T-cell (primary cell): ENCODE results near the gene FIGNL2. TPM values are rescaled to one million over a fixed set of nuclear protein-coding genes. Genes with fewer than 3 reads are reported as not detected.
A peak's percentile ranks its signal among the peaks of the same experiment; 100 is the strongest.
"Not testable (repeated sequence)": the region's sequence is repeated elsewhere in the genome, so short reads cannot be mapped to it uniquely, and the experiment has no call there.

Source experiments
- ATAC-seq, 4 experiments: fragments of 200-7000 bp in 3 of 4; fragments of 150-1000 bp in 1 of 4; cut with Tn5 transposase; replicated peaks in 1 of 4; 1 replicate in 3 of 4; 2 replicates in 1 of 4; pipeline ENCODE4 v1.10.0; 2021; ENCODE audit warnings: moderate library complexity in 3 of 4, mild to moderate bottlenecking in 2 of 4, moderate number of reproducible peaks in 1 of 4
- CTCF ChIA-PET, 2 donors: fragments of 300-600 bp; sonication (Branson Sonifier 250); formaldehyde crosslinking; loops; one replicate each; lab custom pipeline; 2022; ENCODE audit warnings: antibody characterized with exemption in 2 of 2; lab: Charles Lee
- POLR2A ChIA-PET, 2 donors: fragments of 300-600 bp; sonication (Branson Sonifier 250); formaldehyde crosslinking; loops; one replicate each; lab custom pipeline; 2022; ENCODE audit warnings: antibody characterized with exemption in 2 of 2; lab: Charles Lee
- DNase-seq, 35 experiments: peaks; one replicate each; pipeline versions ENCODE4 v3.0.0 to v3.0.0-alpha.2; 2013 to 2023
- H3K27ac ChIP-seq: one replicate; pipeline ENCODE4 v1.5.1; 2013; ENCODE audit warnings: low read length
- H3K27me3 ChIP-seq, 2 experiments: replicated peaks in 1 of 2; 1 replicate in 1 of 2; 2 replicates in 1 of 2; pipeline versions ENCODE4 v1.6.1 to v1.7.0; 2013; ENCODE audit warnings: low read length in 1 of 2, mixed read lengths in 1 of 2; ENCODE audit not compliant: control insufficient read depth in 2 of 2, insufficient read depth in 2 of 2; ENCODE audit errors: extremely low read depth in 1 of 2
- H3K36me3 ChIP-seq, 2 donors: 1 replicate in 1 of 2; 2 replicates in 1 of 2; pipeline versions ENCODE4 v1.6.1 to v1.7.0; 2013; ENCODE audit warnings: low read length in 1 of 2; ENCODE audit not compliant: control insufficient read depth in 2 of 2, insufficient read depth in 1 of 2; ENCODE audit errors: extremely low read depth in 1 of 2
- H3K4me1 ChIP-seq, 2 experiments: 1 replicate in 1 of 2; 2 replicates in 1 of 2; pipeline versions ENCODE4 v1.6.1 to v1.7.0; 2013; ENCODE audit warnings: low read length in 2 of 2, mixed read lengths in 1 of 2; ENCODE audit not compliant: insufficient read depth in 2 of 2, control insufficient read depth in 1 of 2; ENCODE audit errors: extremely low read depth in 1 of 2
- H3K4me3 ChIP-seq, 2 donors: 1 replicate in 1 of 2; 2 replicates in 1 of 2; pipeline versions ENCODE4 v1.5.1 to v1.7.0; 2013; ENCODE audit warnings: mild to moderate bottlenecking in 2 of 2, low read length in 1 of 2, moderate library complexity in 1 of 2; ENCODE audit not compliant: control insufficient read depth in 1 of 2; ENCODE audit errors: extremely low read depth in 1 of 2
- H3K9me3 ChIP-seq: 2 replicates; pipeline ENCODE4 v1.7.0; 2013
- H3K27ac Mint-ChIP-seq, 2 donors: one replicate each; pipeline ENCODE4 v1.8.0; 2020 to 2021; ENCODE audit warnings: mild to moderate bottlenecking in 2 of 2, mixed read lengths in 2 of 2
- H3K27me3 Mint-ChIP-seq, 2 donors: one replicate each; pipeline ENCODE4 v1.8.0; 2021 to 2022; ENCODE audit warnings: mixed read lengths in 2 of 2
- H3K36me3 Mint-ChIP-seq: one replicate; pipeline ENCODE4 v1.8.0; 2021; ENCODE audit warnings: mixed read lengths
- H3K4me1 Mint-ChIP-seq, 3 donors: one replicate each; pipeline ENCODE4 v1.8.0; 2020 to 2022; ENCODE audit warnings: mixed read lengths in 3 of 3, mild to moderate bottlenecking in 1 of 3
- H3K4me3 Mint-ChIP-seq, 3 donors: one replicate each; pipeline ENCODE4 v1.8.0; 2020 to 2022; ENCODE audit warnings: mild to moderate bottlenecking in 3 of 3, mixed read lengths in 3 of 3, moderate library complexity in 3 of 3
- H3K9me3 Mint-ChIP-seq, 3 donors: one replicate each; pipeline ENCODE4 v1.8.0; 2020 to 2022; ENCODE audit warnings: mixed read lengths in 3 of 3
- WGBS: methylation state at CpG from one replicate; pipeline ENCODE4 v1.1.5; 2013; ENCODE audit warnings: missing lambda C conversion rate; ENCODE audit not compliant: insufficient coverage; 5-methylcytosine and 5-hydroxymethylcytosine counted together
- total RNA-seq, 35 experiments: library from RNA in 6 of 35; stranded (reverse) in 6 of 35; fragments of 120-200 nt in 1 of 35; gene quantifications; one replicate each; pipeline versions ENCODE4 v1.2.1 to v1.2.4 and lab custom pipeline; 2013 to 2026

FIGNL2 gene
- total RNA-seq, 5 donors from 2014 or later (not counting 1 experiment from before 2014, with no cell fraction given) = 1.3 to 2.0 (median 1.6) TPM

DNA sequence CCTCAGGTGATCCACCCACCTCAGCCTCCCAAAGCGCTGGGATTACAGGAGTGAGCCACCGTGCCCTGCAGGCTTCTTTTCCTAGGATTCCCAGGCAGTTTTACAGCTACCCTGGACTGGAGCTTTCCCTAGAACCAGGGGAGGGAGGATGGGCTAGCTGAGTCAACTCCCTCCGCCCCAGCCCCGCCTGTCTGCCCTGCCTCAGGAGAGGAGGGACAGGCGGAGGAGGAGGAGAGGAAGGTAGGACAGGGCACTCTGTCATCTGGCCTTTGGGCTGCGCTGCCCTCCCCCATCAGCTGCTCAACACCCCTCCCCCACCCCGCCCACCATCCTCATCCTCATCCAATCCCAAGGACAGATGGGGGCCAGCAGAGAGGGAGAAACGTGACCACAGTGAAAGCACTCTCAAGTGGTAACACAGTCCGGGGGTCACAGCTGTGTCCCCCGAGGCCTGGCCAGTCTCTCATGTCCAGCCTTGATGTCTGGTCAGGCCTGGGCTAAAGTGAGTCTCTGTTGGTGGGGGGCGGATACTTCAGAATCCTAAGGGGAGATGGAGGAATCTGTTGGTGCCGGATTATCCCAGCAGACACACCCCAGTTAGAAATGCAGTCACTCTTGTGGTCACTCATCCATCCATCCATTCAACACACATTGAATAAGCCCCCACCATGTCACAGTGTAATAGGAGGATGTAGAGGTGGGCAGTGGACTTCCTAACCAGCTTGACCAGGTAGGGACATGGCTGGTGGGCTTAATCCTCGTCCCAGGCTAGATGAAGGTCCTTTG, 12.3 kb downstream of the FIGNL2 start:
- Histone ChIP-seq H3K4me3 (no peak overlapping the region), H3K27me3 (peaks cover 0 to 85% of the 10 kb centered on the region in 2 experiments), H3K36me3 (no peaks in the 10 kb centered on the region), H3K4me1 (peaks cover 0 to 14% of the 10 kb centered on the region in 2 experiments), H3K27ac (no peak overlapping the region), H3K9me3 (no peaks in the 10 kb centered on the region)
- WGBS = 80% methylated on average over 1 of the region's 13 CpGs
- ChIA-PET CTCF (no interaction called here), POLR2A (interaction anchor here in 1 of 2 donors (0.6 kb wide), 1 partner anchor 9 kb away, joined by 3 read pairs; no protein-coding TSS in a partner anchor)
- H3K4me1 Mint-ChIP-seq = peaks cover 14 to 20% (median 17%) of the 10 kb centered on the region in 3 donors
- H3K27ac Mint-ChIP-seq = no peak overlapping the region
- ATAC-seq = no peak
- peaks cover 25 to 57% of the 10 kb centered on the region in 2 donors for H3K27me3 Mint-ChIP-seq
- no peaks in the 10 kb centered on the region for H3K36me3 Mint-ChIP-seq
- DNase-seq = no peak
- H3K4me3 Mint-ChIP-seq = no peak overlapping the region
- H3K9me3 Mint-ChIP-seq = no peaks in the 10 kb centered on the region

GRCh38 chr12:51834411-51834810, 14.1 kb downstream of the FIGNL2 start:
- Histone ChIP-seq H3K9me3 (no peaks in the 10 kb centered on the region), H3K27ac (no peak overlapping the region), H3K4me1 (peaks cover 0 to 14% of the 10 kb centered on the region in 2 experiments), H3K36me3 (no peaks in the 10 kb centered on the region), H3K27me3 (peaks cover 0 to 79% of the 10 kb centered on the region in 2 experiments), H3K4me3 (no peak overlapping the region)
- no peak for DNase-seq
- ATAC-seq = no peak
- H3K9me3 Mint-ChIP-seq = no peaks in the 10 kb centered on the region
- ChIA-PET CTCF (no interaction called here), POLR2A (no interaction called here)
- H3K27me3 Mint-ChIP-seq = peaks cover 20 to 50% of the 10 kb centered on the region in 2 donors
- peaks cover 14 to 20% (median 17%) of the 10 kb centered on the region in 3 donors for H3K4me1 Mint-ChIP-seq
- H3K27ac Mint-ChIP-seq = no peak overlapping the region
- WGBS = 91% methylated on average over 11 of the region's 11 CpGs
- no peak overlapping the region for H3K4me3 Mint-ChIP-seq
- no peaks in the 10 kb centered on the region for H3K36me3 Mint-ChIP-seq

- ATAC-seq = no peak
- Mint-ChIP-seq H3K27ac (no peak overlapping the region), H3K4me3 (peak overlapping the region in 1 of 3 donors; percentile 47)
Measured at GRCh38 chr12:51833448-51834227, 14.9 kb downstream of the FIGNL2 start.

GRCh38 chr12:51832354-51833107, 16.0 kb downstream of the FIGNL2 start:
- Mint-ChIP-seq H3K9me3 (no peaks in the 10 kb centered on the region), H3K27ac (no peak overlapping the region), H3K36me3 (no peaks in the 10 kb centered on the region), H3K27me3 (peaks cover 12 to 43% of the 10 kb centered on the region in 2 donors), H3K4me3 (peak overlapping the region in 1 of 3 donors; percentile 47), H3K4me1 (peaks cover 27 to 32% (median 30%) of the 10 kb centered on the region in 3 donors)
- 6% methylated on average over 8 of the region's 10 CpGs for WGBS
- H3K9me3 ChIP-seq = no peaks in the 10 kb centered on the region
- ATAC-seq (peak in 2 of 4 experiments; percentile 32 to 52), DNase-seq (no peak)
- H3K36me3 ChIP-seq = no peaks in the 10 kb centered on the region
- peaks cover 4 to 25% of the 10 kb centered on the region in 2 experiments for H3K4me1 ChIP-seq
- ChIA-PET POLR2A (no interaction called here), CTCF (interaction anchor here in 1 of 2 donors (1.4 kb wide), 1 partner anchor 9 kb away, joined by 3 read pairs; no protein-coding TSS in a partner anchor)
- peak overlapping the region in 1 of 2 donors; percentile 1 for H3K4me3 ChIP-seq
- H3K27me3 ChIP-seq = peaks cover 0 to 75% of the 10 kb centered on the region in 2 experiments
- H3K27ac ChIP-seq = no peak overlapping the region

More at GRCh38 chr12:51833448-51834227, 14.9 kb downstream of the FIGNL2 start:
- Histone ChIP-seq H3K36me3 (no peaks in the 10 kb centered on the region), H3K4me3 (no peak overlapping the region), H3K9me3 (no peaks in the 10 kb centered on the region), H3K27me3 (peaks cover 0 to 77% of the 10 kb centered on the region in 2 experiments), H3K4me1 (peaks cover 0 to 14% of the 10 kb centered on the region in 2 experiments), H3K27ac (no peak overlapping the region)
- DNase-seq = no peak
- 73% methylated on average over 11 of the region's 12 CpGs for WGBS
- Mint-ChIP-seq H3K4me1 (peaks cover 16 to 21% (median 19%) of the 10 kb centered on the region in 3 donors), H3K27me3 (peaks cover 15 to 45% of the 10 kb centered on the region in 2 donors), H3K36me3 (no peaks in the 10 kb centered on the region), H3K9me3 (no peaks in the 10 kb centered on the region)
- ChIA-PET POLR2A (no interaction called here), CTCF (no interaction called here)

DNA sequence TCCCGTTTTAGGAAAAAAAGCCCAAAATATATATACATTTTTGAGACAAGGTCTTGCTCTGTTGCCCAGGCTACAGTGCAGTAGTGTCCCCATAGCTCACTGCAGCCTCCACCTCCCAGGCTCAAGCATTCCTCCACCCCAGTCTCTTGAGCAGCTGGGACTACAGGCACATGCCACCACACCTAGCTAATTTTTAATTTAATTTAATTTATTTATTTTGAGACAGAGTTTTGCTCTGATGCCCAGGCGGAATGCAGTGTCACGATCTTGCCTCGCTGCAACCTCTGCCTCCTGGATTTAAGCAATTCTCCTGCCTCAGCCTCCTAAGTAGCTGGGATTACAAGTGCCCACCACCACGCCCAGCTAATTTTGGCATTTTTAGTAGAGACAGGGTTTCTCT, 16.7 kb downstream of the FIGNL2 start:
- Mint-ChIP-seq H3K4me1 (peaks cover 32 to 33% (median 32%) of the 10 kb centered on the region in 3 donors), H3K27me3 (peaks cover 11 to 38% of the 10 kb centered on the region in 2 donors)
- H3K27ac ChIP-seq, H3K4me3 ChIP-seq, ATAC-seq, H3K36me3 ChIP-seq, H3K4me3 Mint-ChIP-seq, H3K27ac Mint-ChIP-seq, H3K9me3 ChIP-seq, H3K36me3 Mint-ChIP-seq, DNase-seq, POLR2A ChIA-PET, H3K9me3 Mint-ChIP-seq: not testable (repeated sequence)
- WGBS = 43% methylated on average over 1 of the region's 5 CpGs
- CTCF ChIA-PET = interaction anchor here in 1 of 2 donors (1.4 kb wide), 1 partner anchor 8 kb away, joined by 3 read pairs; no protein-coding TSS in a partner anchor
- Histone ChIP-seq H3K4me1 (peaks cover 4 to 26% of the 10 kb centered on the region in 2 experiments), H3K27me3 (peaks cover 0 to 68% of the 10 kb centered on the region in 2 experiments)
